ENCODE results near the gene SLC8A1. TPM values are rescaled to one million over a fixed set of nuclear protein-coding genes. Genes with fewer than 3 reads are reported as not detected.

The SLC8A1 gene
- total RNA-seq, 4 donors from 2014 or later = 1.3 to 3.8 (median 2.4) TPM

- no peak for ATAC-seq
- no peak for TF ChIP-seq POLR2A (IDR thresholded peaks at IDR 0.05)
- TF ChIP-seq, protein P1, sequence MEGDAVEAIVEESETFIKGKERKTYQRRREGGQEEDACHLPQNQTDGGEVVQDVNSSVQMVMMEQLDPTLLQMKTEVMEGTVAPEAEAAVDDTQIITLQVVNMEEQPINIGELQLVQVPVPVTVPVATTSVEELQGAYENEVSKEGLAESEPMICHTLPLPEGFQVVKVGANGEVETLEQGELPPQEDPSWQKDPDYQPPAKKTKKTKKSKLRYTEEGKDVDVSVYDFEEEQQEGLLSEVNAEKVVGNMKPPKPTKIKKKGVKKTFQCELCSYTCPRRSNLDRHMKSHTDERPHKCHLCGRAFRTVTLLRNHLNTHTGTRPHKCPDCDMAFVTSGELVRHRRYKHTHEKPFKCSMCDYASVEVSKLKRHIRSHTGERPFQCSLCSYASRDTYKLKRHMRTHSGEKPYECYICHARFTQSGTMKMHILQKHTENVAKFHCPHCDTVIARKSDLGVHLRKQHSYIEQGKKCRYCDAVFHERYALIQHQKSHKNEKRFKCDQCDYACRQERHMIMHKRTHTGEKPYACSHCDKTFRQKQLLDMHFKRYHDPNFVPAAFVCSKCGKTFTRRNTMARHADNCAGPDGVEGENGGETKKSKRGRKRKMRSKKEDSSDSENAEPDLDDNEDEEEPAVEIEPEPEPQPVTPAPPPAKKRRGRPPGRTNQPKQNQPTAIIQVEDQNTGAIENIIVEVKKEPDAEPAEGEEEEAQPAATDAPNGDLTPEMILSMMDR (IDR thresholded peaks at IDR 0.05 in 4 of 5, conservative IDR thresholded peaks at IDR 0.05 in 1 of 5) = no peak
- Histone ChIP-seq H3K4me1 (no peaks in the 10 kb centered on the region), H3K27ac (no peak overlapping the region), H3K4me3 (no peak overlapping the region), H3K27me3 (no peaks in the 10 kb centered on the region), H3K9me3 (no peaks in the 10 kb centered on the region), H3K36me3 (no peaks in the 10 kb centered on the region)
- intact Hi-C loops (cut with DNase I; ENCODE audit: low total_unique reads) = no loop called here
- DNase-seq = no peak
- in situ Hi-C loops (cut with MboI; ENCODE audit: low sequenced_read_pairs in 4 of 4) = no loop called here
Measured at GRCh38 chr2:40127890-40128557, 323.9 kb downstream of the SLC8A1 start.

GRCh38 chr2:40127146-40127545 lies 324.7 kb downstream of the SLC8A1 start:
- in situ Hi-C loops (cut with MboI; ENCODE audit: low sequenced_read_pairs in 4 of 4) = no loop called here
- Histone ChIP-seq H3K27ac (no peak overlapping the region), H3K9me3 (no peaks in the 10 kb centered on the region), H3K4me3 (no peak overlapping the region), H3K27me3 (no peaks in the 10 kb centered on the region), H3K36me3 (no peaks in the 10 kb centered on the region), H3K4me1 (no peaks in the 10 kb centered on the region)
- TF ChIP-seq POLR2A (IDR thresholded peaks at IDR 0.05) = no peak
- TF ChIP-seq, protein P1 (IDR thresholded peaks at IDR 0.05 in 4 of 5, conservative IDR thresholded peaks at IDR 0.05 in 1 of 5) = no peak
- DNase-seq = no peak
- ATAC-seq = no peak
- intact Hi-C loops (cut with DNase I; ENCODE audit: low total_unique reads) = no loop called here

- no peak for TF ChIP-seq POLR2A (IDR thresholded peaks at IDR 0.05)
- TF ChIP-seq, protein P1 (IDR thresholded peaks at IDR 0.05 in 4 of 5, conservative IDR thresholded peaks at IDR 0.05 in 1 of 5) = no peak
- Histone ChIP-seq H3K4me1 (no peaks in the 10 kb centered on the region), H3K9me3 (no peaks in the 10 kb centered on the region), H3K27me3 (no peaks in the 10 kb centered on the region), H3K27ac (no peak overlapping the region), H3K4me3 (no peak overlapping the region), H3K36me3 (no peaks in the 10 kb centered on the region)
- in situ Hi-C loops (cut with MboI; ENCODE audit: low sequenced_read_pairs in 4 of 4) (no loop called here), intact Hi-C loops (cut with DNase I; ENCODE audit: low total_unique reads) (no loop called here)
- DNase-seq (no peak), ATAC-seq (no peak)
Measured at GRCh38 chr2:40126006-40126405, 325.9 kb downstream of the SLC8A1 start.

DNA sequence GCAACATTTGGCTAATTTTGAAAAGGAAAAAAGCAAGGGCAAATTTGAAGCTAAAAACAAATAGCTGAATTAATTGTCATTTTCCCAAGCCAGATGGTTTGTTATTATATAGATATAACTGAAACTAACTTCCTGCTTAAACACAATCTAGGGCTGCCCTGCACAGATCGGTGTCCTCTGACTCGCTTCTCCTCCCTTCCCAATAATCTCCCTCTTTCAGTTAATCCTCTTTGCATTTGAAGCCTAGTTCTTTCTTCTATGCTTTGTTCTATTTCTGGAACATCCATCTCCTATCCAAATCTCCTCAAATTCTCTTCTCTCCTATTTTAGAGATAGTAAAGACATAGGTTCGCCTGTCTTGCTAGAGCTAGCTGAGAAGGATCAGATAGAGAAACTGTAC lies 328.1 kb downstream of the SLC8A1 start:
- DNase-seq (no peak), ATAC-seq (no peak)
- intact Hi-C loops (cut with DNase I; ENCODE audit: low total_unique reads) (no loop called here), in situ Hi-C loops (cut with MboI; ENCODE audit: low sequenced_read_pairs in 4 of 4) (no loop called here)
- no peaks in the 10 kb centered on the region for H3K36me3 ChIP-seq
- TF ChIP-seq POLR2A (IDR thresholded peaks at IDR 0.05) = no peak
- H3K27ac ChIP-seq = no peak overlapping the region
- H3K4me3 ChIP-seq = no peak overlapping the region
- H3K27me3 ChIP-seq = no peaks in the 10 kb centered on the region
- H3K9me3 ChIP-seq = no peaks in the 10 kb centered on the region
- no peaks in the 10 kb centered on the region for H3K4me1 ChIP-seq

GRCh38 chr2:40123326-40123725 lies 328.6 kb downstream of the SLC8A1 start:
- no peak overlapping the region for H3K4me3 ChIP-seq
- intact Hi-C loops (cut with DNase I; ENCODE audit: low total_unique reads) (no loop called here), in situ Hi-C loops (cut with MboI; ENCODE audit: low sequenced_read_pairs in 4 of 4) (no loop called here)
- no peaks in the 10 kb centered on the region for H3K4me1 ChIP-seq
- H3K36me3 ChIP-seq = no peaks in the 10 kb centered on the region
- TF ChIP-seq, protein P1 (IDR thresholded peaks at IDR 0.05 in 4 of 5, conservative IDR thresholded peaks at IDR 0.05 in 1 of 5) = no peak
- TF ChIP-seq POLR2A (IDR thresholded peaks at IDR 0.05) = no peak
- H3K27me3 ChIP-seq = no peaks in the 10 kb centered on the region
- H3K9me3 ChIP-seq = no peaks in the 10 kb centered on the region
- ATAC-seq (no peak), DNase-seq (no peak)
- H3K27ac ChIP-seq = no peak overlapping the region
